ES-I3 (cell line): ENCODE measurements around the gene ATXN1L.
"Not testable (repeated sequence)": the region's sequence is repeated elsewhere in the genome, so short reads cannot be mapped to it uniquely, and the experiment has no call there.

Experiments
- H3K36me3 ChIP-seq: 2 replicates; pipeline ENCODE4 v1.6.1; 2013; ENCODE audit warnings: mild to moderate bottlenecking, low read length, control low read depth, moderate library complexity; ENCODE audit not compliant: insufficient read depth
- H3K4me1 ChIP-seq: 2 replicates; pipeline ENCODE4 v1.6.1; 2013; ENCODE audit warnings: mild to moderate bottlenecking, control low read depth, low read length; ENCODE audit not compliant: insufficient read depth
- H3K9ac ChIP-seq: 2 replicates; pipeline ENCODE4 v1.6.1; 2013; ENCODE audit warnings: low read depth, mild to moderate bottlenecking, low read length, moderate library complexity
- H3K9me3 ChIP-seq: 2 replicates; pipeline ENCODE4 v1.6.1; 2013; ENCODE audit warnings: mild to moderate bottlenecking, low read length, moderate library complexity; ENCODE audit not compliant: control insufficient read depth, insufficient read depth

ATXN1L gene

DNA sequence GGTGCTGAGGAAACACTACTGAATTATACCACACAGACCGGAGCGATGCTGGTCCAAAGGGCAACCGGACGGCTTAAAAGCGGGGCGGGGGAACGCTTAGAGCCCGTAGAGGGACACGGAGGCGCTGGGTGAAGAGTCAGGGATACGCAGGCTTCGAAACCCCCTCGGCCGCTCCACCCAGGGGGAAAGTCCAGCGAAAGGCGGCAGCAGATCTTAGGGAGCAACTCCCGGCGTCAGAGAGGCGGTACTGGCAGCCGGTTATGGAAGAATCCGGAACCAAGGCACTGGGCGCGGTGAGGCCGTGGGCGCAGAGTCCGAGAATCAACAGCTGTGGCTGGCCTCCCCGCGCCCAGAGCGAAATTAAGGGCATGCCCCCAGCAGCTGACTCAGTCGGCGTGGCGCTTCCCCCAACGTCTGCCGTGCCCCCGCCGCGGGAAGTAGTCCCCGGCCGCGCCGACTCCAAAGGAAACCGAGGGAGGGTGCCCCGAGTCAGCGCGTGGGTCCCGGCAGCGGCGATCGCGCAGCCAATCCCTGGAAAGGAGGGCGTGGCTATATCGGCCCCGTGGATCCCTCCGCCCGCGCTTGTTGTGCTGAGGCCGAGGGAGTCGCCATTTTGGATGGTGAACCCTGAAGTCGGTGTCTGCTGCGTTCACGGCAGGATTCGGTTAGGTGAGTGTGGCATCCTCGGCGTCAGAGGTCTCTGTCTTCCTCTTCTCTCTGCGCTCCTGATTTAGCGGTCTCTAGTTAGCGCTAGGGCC lies 49.3 kb downstream of the ATXN1L start, which contains the start of gene IST1:
TSS of gene IST1 (plus strand) at position 611 of the 758 bp plus-strand sequence. CDS start 20,110 bp downstream, outside the sequence.
- no peaks in the 10 kb centered on the region; the same call in 1 of the 2 replicates for H3K36me3 ChIP-seq
- no peaks in the 10 kb centered on the region for H3K9me3 ChIP-seq
- peak within 1 kb of the TSS; percentile 93 for H3K9ac ChIP-seq
- no peaks in the 10 kb centered on the region; the same call in 1 of the 2 replicates for H3K4me1 ChIP-seq

DNA sequence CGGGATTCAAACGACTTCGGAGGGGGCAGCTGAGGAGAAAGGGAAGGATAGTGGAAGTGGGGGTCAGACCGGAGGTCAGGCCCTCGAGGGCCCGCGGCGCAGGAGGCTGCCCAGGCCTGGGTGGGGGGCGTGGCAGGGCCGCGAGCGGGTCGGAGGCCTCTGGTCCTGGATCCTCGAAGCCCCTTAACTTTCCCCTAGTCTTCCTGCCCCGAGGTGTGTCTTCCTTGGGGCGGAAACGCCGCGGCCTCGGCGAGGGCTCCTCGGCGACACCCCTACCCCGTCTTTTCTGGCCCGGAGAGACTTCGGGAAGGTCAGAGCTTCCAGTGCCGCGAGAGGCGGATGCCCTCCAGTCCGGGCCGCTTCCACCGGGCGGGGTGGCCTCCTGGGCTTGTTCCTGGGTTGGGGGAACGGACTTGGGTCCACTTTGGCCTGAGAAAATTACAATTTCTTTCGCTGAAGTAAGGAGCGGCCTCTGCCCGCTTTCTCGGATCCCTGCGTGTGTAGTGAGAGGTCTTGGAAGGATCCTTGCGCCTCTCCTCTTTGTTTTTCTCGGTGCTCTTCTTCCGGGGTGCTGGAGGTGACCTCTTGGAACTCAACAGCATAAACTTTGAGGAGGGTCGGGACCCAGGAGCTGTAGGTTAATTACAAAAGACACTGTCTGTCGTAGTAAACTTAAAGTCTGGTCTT lies 50.0 kb downstream of the ATXN1L start:
- Histone ChIP-seq H3K36me3 (no peaks in the 10 kb centered on the region; the same call in 1 of the 2 replicates), H3K9ac (peak overlapping the region; percentile 93), H3K9me3 (no peaks in the 10 kb centered on the region), H3K4me1 (no peaks in the 10 kb centered on the region; the same call in 1 of the 2 replicates)

DNA sequence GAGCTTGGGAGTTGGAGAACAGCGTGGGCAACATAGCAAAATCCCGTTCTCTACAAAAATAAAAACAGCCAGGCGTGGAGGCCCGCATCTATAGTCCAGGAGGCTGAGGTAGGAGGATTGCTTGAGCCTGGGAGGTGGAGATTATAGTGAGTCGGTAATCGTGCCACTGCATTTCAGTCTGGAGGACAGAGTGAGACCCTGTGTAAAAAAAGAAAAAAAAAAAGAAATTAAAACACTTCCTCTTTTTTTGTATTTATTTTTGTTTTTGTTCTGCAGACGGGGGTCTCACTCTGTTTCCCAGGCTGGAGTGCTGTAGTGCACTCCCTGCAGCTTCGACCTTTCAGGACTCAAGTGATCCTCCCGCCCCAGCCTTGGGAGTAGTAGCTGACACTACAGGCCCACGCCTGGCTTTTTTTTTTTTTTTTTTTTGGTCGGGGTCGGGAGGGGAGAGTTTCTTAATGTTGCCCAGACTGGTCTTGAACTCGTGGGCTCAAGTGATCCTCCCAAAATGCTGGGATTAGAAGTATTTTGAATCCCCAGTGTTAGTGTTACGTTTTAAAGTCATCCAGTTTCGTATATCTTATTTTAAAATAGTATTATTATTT lies 51.1 kb downstream of the ATXN1L start:
- no peaks in the 10 kb centered on the region; the same call in 1 of the 2 replicates for H3K4me1 ChIP-seq
- H3K9me3 ChIP-seq, result no peaks in the 10 kb centered on the region
- H3K36me3 ChIP-seq, result no peaks in the 10 kb centered on the region; the same call in 1 of the 2 replicates
- peak overlapping the region; percentile 93; the same call in 1 of the 2 replicates for H3K9ac ChIP-seq

DNA sequence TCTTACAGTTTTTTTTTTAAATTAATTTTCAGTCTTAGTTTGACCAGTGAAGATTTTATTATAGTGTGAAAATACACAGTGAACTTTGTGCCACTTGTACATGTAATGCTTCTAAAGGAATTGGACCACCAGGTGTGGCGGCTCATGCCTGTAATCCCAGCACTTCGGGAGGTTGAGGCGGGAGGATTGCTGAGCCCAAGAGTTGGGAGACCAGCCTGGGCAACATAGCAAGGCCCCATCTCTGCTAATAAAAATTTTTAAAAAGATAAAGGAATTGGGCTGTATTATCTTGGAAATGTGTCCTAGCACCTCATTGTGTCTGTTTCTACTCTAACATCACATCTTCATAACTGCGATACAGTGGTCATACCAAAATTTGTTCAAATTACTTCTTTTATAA lies 53.4 kb downstream of the ATXN1L start:
- H3K9me3 ChIP-seq, result no peaks in the 10 kb centered on the region
- no peak overlapping the region for H3K9ac ChIP-seq
- H3K4me1 ChIP-seq, result no peaks in the 10 kb centered on the region; the same call in 1 of the 2 replicates
- H3K36me3 ChIP-seq, result no peaks in the 10 kb centered on the region; the same call in 1 of the 2 replicates

DNA sequence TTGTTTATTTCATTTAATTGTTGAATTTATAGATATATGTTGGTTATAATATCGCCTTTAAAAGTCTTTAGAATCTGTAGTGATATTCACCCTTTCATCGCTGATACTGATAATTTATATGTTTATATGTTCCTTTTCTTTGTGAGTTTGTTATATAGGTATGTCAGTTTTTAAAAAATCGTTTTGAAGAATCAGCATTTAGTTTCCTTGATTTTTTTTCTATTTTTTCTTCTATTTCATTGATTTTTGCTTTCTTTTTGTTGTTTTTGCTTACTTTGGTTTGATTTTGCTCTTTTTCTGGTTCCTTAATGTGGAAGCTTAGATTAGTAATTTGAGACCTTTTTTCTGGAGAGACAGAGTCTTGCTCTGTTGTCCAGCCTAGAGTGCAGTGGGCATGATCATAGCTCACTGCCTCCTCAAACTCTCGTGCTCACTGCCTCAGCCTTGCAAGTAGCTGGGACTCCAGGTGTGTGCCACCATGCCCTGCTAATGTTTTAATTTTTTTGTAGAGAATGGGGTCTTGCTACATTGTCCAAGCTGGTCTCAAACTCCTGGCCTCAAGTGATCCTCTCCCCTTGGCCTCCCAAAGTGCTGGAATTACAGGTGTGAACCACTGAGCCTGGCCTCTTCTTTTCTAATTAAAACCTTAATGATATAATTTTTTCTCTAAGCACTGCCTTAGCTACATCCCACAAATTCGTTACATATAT lies 57.0 kb downstream of the ATXN1L start:
- H3K36me3 ChIP-seq, result no peaks in the 10 kb centered on the region
- no peaks in the 10 kb centered on the region for H3K9me3 ChIP-seq
- H3K4me1 ChIP-seq, result no peaks in the 10 kb centered on the region; the same call in 1 of the 2 replicates
- H3K9ac ChIP-seq, result no peak overlapping the region

DNA sequence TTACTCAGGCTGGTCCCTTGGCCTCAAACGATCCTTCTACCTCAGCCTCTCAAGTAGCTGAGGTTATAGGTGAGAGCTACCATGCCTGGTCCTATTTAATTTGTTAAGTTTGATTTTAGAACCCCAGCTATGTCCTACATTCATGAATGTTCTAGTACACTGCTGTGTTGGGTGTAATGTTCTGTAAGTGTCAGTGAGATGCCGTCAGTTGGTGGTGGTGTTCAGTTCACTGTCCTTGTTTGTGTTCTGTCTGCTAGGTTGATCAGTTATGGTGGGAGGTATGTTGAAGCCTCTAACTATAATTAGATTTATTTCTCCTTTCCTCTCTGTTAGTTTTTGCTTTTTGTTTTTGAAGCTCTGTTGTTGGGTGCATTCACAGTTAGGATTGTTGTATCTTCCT lies 57.8 kb downstream of the ATXN1L start:
- Histone ChIP-seq H3K9ac (no peak overlapping the region), H3K9me3 (no peaks in the 10 kb centered on the region), H3K4me1 (no peaks in the 10 kb centered on the region; the same call in 1 of the 2 replicates), H3K36me3 (no peaks in the 10 kb centered on the region)

DNA sequence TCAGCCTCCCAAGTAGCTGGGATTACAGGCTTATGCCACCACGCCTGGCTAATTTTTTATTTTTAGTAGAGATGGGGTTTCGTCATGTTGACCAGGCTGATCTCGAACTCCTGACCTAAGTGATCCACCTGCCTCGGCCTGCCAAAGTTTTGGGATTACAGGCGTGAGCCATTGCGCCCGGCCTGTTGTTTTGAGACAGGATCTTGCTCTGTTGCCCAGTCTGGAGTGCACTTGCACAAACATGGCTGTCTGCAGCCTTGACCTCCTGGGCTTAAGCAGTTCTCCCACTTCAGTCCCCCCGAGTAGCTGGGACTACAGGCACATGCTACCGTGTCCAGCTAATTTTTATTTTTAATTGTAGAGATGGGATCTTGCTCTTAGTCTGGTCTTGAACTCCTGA lies 58.5 kb downstream of the ATXN1L start:
- H3K9me3 ChIP-seq, result no peaks in the 10 kb centered on the region
- H3K36me3 ChIP-seq, result no peaks in the 10 kb centered on the region
- no peaks in the 10 kb centered on the region; the same call in 1 of the 2 replicates for H3K4me1 ChIP-seq
- no peak overlapping the region for H3K9ac ChIP-seq

DNA sequence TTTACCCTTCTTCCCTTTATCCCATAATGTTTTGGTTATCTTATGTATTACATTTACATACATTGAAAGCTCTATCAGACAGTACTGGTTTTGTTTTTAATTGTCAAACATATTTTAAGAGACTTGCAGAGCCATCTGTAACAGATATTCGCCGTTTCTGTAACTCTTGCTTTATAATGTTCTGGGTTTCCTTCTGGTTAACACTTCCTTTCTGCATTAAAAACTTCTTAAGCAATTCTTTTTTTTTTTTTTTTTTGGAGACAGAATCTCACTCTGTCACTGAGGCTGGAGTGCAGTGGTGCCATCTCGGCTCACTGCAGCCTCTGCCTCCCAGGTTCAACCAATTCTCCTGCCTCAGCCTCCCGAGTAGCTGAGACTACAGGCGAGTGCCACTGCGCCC lies 60.0 kb downstream of the ATXN1L start:
- H3K4me1 ChIP-seq, H3K36me3 ChIP-seq, H3K9ac ChIP-seq, H3K9me3 ChIP-seq: not testable (repeated sequence)
